ENCODE results near the gene SCUBE1. TPM values are rescaled to one million over a fixed set of nuclear protein-coding genes. Genes with fewer than 3 reads are reported as not detected.
A peak's percentile ranks its signal among the peaks of the same experiment; 100 is the strongest.
"Not testable (repeated sequence)": the region's sequence is repeated elsewhere in the genome, so short reads cannot be mapped to it uniquely, and the experiment has no call there.

Gene SCUBE1
- total RNA-seq, 2 experiments from 2014 or later: not detected

DNA sequence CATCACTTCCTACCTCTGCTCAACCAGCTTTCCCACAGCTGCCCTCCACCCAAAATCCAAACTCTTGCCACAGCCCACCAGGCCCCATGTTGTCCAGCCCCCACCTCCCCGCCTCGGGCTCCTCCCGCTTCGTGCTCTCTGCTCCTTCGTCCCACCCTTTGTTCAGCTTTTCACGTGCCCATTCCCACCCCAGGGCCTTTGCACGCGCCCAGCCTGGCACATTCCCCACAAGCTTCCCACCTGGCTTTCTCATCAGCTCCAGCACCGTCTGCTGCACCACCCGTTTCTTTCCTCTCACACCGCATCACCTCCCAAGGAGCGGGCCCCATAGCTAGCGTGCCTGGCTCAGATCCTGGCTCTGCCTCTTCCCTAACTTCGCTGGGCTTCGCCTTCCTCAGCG lies 54.8 kb downstream of the SCUBE1 start:
- Mint-ChIP-seq H3K36me3 (ENCODE audit: low read depth) (no peaks in the 10 kb centered on the region), H3K27ac (no peak overlapping the region), H3K9me3 (ENCODE audit: low read depth) (no peaks in the 10 kb centered on the region), H3K4me3 (no peak overlapping the region), H3K4me1 (no peaks in the 10 kb centered on the region), H3K27me3 (peaks cover 2% of the 10 kb centered on the region)
- ChIA-PET POLR2A (no interaction called here), CTCF (interaction anchor here (0.6 kb wide), 1 partner anchor 506 kb away, joined by 3 read pairs; no protein-coding TSS in a partner anchor)
- ATAC-seq (no peak), DNase-seq (no peak)
- intact Hi-C loops (cut with DNase I, micrococcal nuclease): no loop called here

DNA sequence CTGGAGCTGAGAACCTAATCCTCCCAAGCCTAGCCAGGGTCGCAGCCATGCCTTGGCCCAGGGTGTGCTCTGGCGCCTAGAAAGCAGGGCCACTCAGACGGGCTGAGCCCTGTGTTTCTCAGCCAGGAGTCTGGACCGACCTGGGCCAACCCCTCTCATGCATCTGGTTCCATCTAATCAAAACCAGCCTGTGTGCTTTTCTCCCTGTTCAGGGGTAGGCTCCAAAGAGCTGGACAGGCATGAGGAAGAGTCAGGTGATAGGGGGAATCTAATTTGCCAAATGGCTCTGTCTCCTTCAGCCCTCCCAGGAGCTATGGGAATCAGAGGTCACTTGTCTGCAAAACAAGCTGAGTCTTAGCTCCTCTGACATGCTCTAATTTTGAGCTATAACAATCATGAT lies 55.7 kb downstream of the SCUBE1 start:
- ATAC-seq (no peak), DNase-seq (no peak)
- CTCF ChIA-PET: interaction anchor here (0.6 kb wide), 1 partner anchor 1504 kb away, joined by 3 read pairs; no protein-coding TSS in a partner anchor
- no peaks in the 10 kb centered on the region for H3K36me3 Mint-ChIP-seq (ENCODE audit: low read depth)
- intact Hi-C loops (cut with DNase I, micrococcal nuclease): no loop called here
- H3K4me1 Mint-ChIP-seq: no peaks in the 10 kb centered on the region
- H3K9me3 Mint-ChIP-seq (ENCODE audit: low read depth): no peaks in the 10 kb centered on the region
- H3K4me3 Mint-ChIP-seq: no peak overlapping the region
- peaks cover 2% of the 10 kb centered on the region for H3K27me3 Mint-ChIP-seq
- POLR2A ChIA-PET: no interaction called here
- H3K27ac Mint-ChIP-seq: no peak overlapping the region

GRCh38 chr22:43281394-43281793 lies 61.8 kb downstream of the SCUBE1 start:
- ATAC-seq (no peak), DNase-seq (no peak)
- ChIA-PET POLR2A (no interaction called here), CTCF (no interaction called here)
- H3K9me3 Mint-ChIP-seq (ENCODE audit: low read depth): no peaks in the 10 kb centered on the region
- no peaks in the 10 kb centered on the region for H3K36me3 Mint-ChIP-seq (ENCODE audit: low read depth)
- intact Hi-C loops (cut with DNase I, micrococcal nuclease): no loop called here
- no peaks in the 10 kb centered on the region for H3K4me1 Mint-ChIP-seq
- H3K27ac Mint-ChIP-seq: no peak overlapping the region
- no peak overlapping the region for H3K4me3 Mint-ChIP-seq
- H3K27me3 Mint-ChIP-seq: peaks cover 2% of the 10 kb centered on the region

DNA sequence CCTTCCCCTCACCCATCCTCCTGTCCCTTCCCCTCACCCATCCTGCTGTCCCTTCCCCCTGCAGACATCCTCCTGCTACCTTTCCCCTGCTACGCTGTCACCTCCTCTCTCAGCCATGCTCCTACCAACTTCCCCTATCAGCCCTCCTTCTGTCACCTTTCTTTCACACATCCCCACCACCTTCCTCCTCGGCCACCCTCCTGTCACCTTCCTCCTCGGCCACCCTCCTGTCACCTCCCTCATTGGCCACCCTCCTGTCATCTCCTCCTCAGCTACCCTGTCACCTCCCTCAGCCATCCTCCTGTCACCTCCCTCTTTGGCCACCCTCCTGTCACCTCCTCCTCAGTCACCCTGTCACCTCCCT lies 62.7 kb downstream of the SCUBE1 start:
- ATAC-seq; H3K36me3 Mint-ChIP-seq (ENCODE audit: low read depth); H3K27ac Mint-ChIP-seq; POLR2A ChIA-PET; H3K9me3 Mint-ChIP-seq (ENCODE audit: low read depth); intact Hi-C loops (cut with DNase I, micrococcal nuclease); CTCF ChIA-PET; DNase-seq; H3K4me3 Mint-ChIP-seq; H3K4me1 Mint-ChIP-seq; H3K27me3 Mint-ChIP-seq: not testable (repeated sequence)

- ATAC-seq: no peak
- intact Hi-C loops (cut with DNase I, micrococcal nuclease): no loop called here
- POLR2A ChIA-PET: no interaction called here
- Mint-ChIP-seq H3K4me1 (no peaks in the 10 kb centered on the region), H3K27me3 (peaks cover 2% of the 10 kb centered on the region), H3K27ac (no peak overlapping the region), H3K36me3 (ENCODE audit: low read depth) (no peaks in the 10 kb centered on the region), H3K9me3 (ENCODE audit: low read depth) (no peaks in the 10 kb centered on the region), H3K4me3 (no peak overlapping the region)
- DNase-seq: no peak
- CTCF ChIA-PET: no interaction called here
Observed at GRCh38 chr22:43279867-43280522, 63.2 kb downstream of the SCUBE1 start.

GRCh38 chr22:43277987-43278601 lies 65.1 kb downstream of the SCUBE1 start:
- no peaks in the 10 kb centered on the region for H3K4me1 Mint-ChIP-seq
- H3K4me3 Mint-ChIP-seq: no peak overlapping the region
- DNase-seq: no peak
- no peaks in the 10 kb centered on the region for H3K36me3 Mint-ChIP-seq (ENCODE audit: low read depth)
- H3K27me3 Mint-ChIP-seq: no peaks in the 10 kb centered on the region
- intact Hi-C loops (cut with DNase I, micrococcal nuclease): no loop called here
- H3K27ac Mint-ChIP-seq: no peak overlapping the region
- ATAC-seq: no peak
- ChIA-PET CTCF (interaction anchor here (0.9 to 1.0 kb wide), 2 partner anchors 106 to 112 kb away, joined by 3 read pairs; no protein-coding TSS in a partner anchor), POLR2A (no interaction called here)
- H3K9me3 Mint-ChIP-seq (ENCODE audit: low read depth): no peaks in the 10 kb centered on the region

DNA sequence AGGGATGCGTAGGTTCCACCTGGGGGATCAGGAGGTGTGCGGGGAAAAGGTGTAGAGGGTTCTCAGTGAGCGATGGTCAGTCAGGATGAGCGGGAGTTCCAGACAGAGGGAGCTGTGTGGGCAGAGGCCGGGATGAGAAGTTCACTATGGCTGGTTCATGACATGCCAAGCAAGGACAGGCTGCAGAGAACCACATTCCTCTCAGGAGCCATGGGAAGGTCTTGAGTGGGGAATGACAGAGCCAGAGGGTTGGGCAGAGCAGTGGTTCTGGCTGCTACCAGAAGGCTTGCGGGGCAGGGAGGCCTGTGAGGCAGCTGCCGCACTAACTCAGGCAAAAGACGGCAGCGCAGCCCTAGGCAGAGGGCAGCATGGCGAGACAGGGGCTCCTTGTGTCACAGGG lies 66.1 kb downstream of the SCUBE1 start:
- intact Hi-C loops (cut with DNase I, micrococcal nuclease): no loop called here
- no peak overlapping the region for H3K27ac Mint-ChIP-seq
- DNase-seq (no peak), ATAC-seq (no peak)
- ChIA-PET CTCF (interaction anchor here (0.9 kb wide), 1 partner anchor 113 kb away, joined by 3 read pairs; no protein-coding TSS in a partner anchor), POLR2A (no interaction called here)
- no peaks in the 10 kb centered on the region for H3K9me3 Mint-ChIP-seq (ENCODE audit: low read depth)
- no peak overlapping the region for H3K4me3 Mint-ChIP-seq
- no peaks in the 10 kb centered on the region for H3K27me3 Mint-ChIP-seq
- H3K4me1 Mint-ChIP-seq: no peaks in the 10 kb centered on the region
- H3K36me3 Mint-ChIP-seq (ENCODE audit: low read depth): no peaks in the 10 kb centered on the region

DNA sequence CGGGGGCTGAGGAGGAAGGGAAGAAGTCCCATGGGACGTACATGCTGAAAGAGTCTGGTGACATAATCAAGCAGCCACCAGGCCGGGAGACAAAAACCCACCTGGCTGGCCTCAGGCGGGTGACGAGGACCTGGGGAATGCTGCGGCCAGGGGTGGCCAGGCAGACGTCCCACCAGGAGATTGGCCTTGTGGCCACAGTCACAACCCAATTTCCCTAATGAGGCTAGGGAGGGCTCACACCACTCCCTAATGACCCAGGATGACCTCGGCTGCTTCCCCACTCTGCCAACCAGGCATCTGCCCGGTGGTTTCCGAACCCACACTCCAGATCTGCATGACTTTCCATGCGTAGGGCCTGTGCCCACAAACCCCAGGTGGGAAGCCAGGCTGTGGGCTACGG lies 66.9 kb downstream of the SCUBE1 start:
- no peaks in the 10 kb centered on the region for H3K27me3 Mint-ChIP-seq
- H3K4me1 Mint-ChIP-seq: no peaks in the 10 kb centered on the region
- DNase-seq: no peak
- H3K4me3 Mint-ChIP-seq: no peak overlapping the region
- no peaks in the 10 kb centered on the region for H3K36me3 Mint-ChIP-seq (ENCODE audit: low read depth)
- ChIA-PET CTCF (no interaction called here), POLR2A (no interaction called here)
- no peak for ATAC-seq
- no peaks in the 10 kb centered on the region for H3K9me3 Mint-ChIP-seq (ENCODE audit: low read depth)
- intact Hi-C loops (cut with DNase I, micrococcal nuclease): no loop called here
- no peak overlapping the region for H3K27ac Mint-ChIP-seq

DNA sequence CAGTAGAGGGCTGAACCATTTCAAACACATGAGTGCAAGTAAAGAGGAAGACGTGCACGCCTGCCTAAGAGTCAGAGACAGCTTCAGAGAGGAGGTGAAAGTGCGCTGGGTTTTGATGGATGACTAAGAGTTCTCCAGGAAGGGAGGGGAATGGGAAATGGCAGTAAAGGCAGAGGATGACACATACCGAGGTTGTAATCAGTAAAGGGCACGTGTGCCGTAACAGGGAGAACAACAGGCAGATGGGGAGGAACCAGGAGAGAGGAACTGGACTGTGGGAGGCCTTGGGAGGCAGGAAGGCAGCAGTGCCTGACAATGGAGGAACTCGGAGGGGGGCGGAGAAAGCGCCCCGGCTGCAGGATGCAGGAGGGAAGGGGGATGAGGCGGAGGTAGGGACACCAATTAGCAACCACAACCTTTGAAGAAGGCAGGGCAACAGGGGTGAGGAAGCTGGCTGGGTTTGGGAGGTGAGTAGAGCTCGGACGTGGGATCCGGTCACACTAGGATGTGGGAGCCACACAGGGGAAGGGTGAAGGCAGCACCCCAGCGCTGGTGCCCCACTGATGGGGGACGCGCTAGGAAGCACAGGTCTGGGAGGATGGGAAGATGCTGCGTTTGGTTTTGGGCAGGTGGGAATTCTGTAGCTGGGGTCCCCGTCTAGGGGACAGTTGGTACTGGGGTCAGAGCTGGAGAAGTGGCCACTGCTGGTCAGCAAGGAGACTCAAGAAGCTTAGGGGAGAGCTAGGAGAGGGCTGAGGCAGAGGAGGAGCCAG lies 67.4 kb downstream of the SCUBE1 start:
- no peaks in the 10 kb centered on the region for H3K9me3 Mint-ChIP-seq (ENCODE audit: low read depth)
- H3K4me3 Mint-ChIP-seq: no peak overlapping the region
- CTCF ChIA-PET: no interaction called here
- ATAC-seq (peak; percentile 38), DNase-seq (peak; percentile 17)
- no peaks in the 10 kb centered on the region for H3K27me3 Mint-ChIP-seq
- no peaks in the 10 kb centered on the region for H3K36me3 Mint-ChIP-seq (ENCODE audit: low read depth)
- no peaks in the 10 kb centered on the region for H3K4me1 Mint-ChIP-seq
- POLR2A ChIA-PET: no interaction called here
- no peak overlapping the region for H3K27ac Mint-ChIP-seq
- intact Hi-C loops (cut with DNase I, micrococcal nuclease): no loop called here

DNA sequence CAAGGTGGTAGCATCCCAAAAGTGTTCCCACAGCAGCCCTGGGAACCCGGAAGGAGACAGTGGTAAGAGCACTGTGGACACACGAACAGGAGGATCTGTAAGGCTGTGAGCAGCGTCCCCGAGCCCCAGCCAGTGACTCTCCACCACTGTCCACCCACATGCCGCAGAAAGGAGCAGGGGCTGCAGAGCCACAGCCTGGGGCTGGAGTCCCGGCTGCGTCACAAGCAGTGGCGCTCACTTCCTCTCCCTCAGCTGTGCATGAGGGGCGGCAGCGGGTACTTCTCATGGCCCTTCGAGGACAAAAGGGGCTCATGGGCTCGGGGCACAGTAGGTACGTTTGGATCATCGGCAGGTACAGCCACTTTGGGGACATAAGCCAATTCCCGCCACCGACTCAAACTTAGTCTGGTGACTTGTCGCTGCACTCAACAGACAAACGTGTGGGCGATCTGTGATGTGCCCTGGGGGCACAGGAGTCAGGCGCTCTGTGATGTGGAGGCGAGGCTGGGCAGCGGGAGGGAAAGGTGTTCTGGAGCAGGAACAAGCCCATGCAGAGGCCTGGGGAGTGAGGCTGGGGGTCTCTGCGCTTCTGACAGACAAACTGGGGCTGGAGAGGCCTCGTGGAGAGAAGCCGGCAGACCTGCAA lies 68.5 kb downstream of the SCUBE1 start:
- DNase-seq (no peak), ATAC-seq (no peak)
- no peak overlapping the region for H3K4me3 Mint-ChIP-seq
- intact Hi-C loops (cut with DNase I, micrococcal nuclease): loop anchor here (1.0 to 5.0 kb wide), 3 partner anchors 72 to 111 kb away; no protein-coding TSS in a partner anchor
- H3K9me3 Mint-ChIP-seq (ENCODE audit: low read depth): no peaks in the 10 kb centered on the region
- no peaks in the 10 kb centered on the region for H3K36me3 Mint-ChIP-seq (ENCODE audit: low read depth)
- H3K27ac Mint-ChIP-seq: no peak overlapping the region
- no peaks in the 10 kb centered on the region for H3K4me1 Mint-ChIP-seq
- POLR2A ChIA-PET: no interaction called here
- CTCF ChIA-PET: interaction anchor here (0.9 to 3.6 kb wide), 5 partner anchors 18 to 113 kb away, joined by 3 to 36 read pairs (median 3); partner anchors contain the start of gene SCUBE1
- H3K27me3 Mint-ChIP-seq: no peaks in the 10 kb centered on the region

GRCh38 chr22:43273902-43274484 lies 69.2 kb downstream of the SCUBE1 start:
- intact Hi-C loops (cut with DNase I, micrococcal nuclease): loop anchor here (1.0 to 5.0 kb wide), 3 partner anchors 72 to 111 kb away; no protein-coding TSS in a partner anchor
- ChIA-PET CTCF (interaction anchor here (0.8 to 3.6 kb wide), 7 partner anchors 19 to 113 kb away, joined by 3 to 36 read pairs (median 3); partner anchors contain the start of gene SCUBE1), POLR2A (no interaction called here)
- DNase-seq (peak; percentile 60), ATAC-seq (peak; percentile 71)
- Mint-ChIP-seq H3K36me3 (ENCODE audit: low read depth) (no peaks in the 10 kb centered on the region), H3K27me3 (no peaks in the 10 kb centered on the region), H3K4me1 (no peaks in the 10 kb centered on the region), H3K9me3 (ENCODE audit: low read depth) (no peaks in the 10 kb centered on the region), H3K27ac (no peak overlapping the region), H3K4me3 (no peak overlapping the region)

Measured in activated CD4-positive, alpha-beta T cell treated with anti-CD3 and anti-CD28 coated beads for 36 hours (primary cell).